ENCODE results near the gene CLINT1.

The CLINT1 gene

DNA sequence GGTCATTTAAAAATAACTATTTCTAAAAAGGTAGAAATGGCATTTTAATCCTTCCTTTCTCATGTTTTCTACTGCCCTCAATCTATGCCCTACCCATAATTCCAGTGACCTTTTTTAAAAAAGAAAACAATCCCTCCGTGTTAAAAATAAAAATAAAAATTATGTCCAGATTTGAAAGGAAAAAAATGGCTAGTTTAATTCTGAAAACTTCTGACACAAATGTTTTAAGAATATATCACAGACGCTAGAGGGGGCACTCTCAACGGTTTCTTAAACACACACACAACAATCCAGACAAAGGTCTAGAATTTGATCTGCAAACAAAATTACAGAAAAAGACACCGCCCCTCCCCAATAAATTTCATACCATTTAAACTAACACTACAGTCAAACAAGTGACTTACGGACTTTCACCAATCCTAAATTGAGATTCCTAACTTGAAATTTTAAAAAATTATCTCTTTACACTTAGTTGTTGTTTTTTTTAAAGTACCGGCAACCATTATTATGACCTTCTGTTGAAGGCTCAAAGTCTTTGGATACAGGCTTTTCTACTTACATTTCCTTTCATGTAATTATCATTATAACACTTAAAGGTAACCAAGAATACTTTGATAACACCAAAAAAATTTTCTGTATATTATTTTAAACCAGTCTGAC is 38.2 kb downstream of the CLINT1 start:
- no peak for DNase-seq

DNA sequence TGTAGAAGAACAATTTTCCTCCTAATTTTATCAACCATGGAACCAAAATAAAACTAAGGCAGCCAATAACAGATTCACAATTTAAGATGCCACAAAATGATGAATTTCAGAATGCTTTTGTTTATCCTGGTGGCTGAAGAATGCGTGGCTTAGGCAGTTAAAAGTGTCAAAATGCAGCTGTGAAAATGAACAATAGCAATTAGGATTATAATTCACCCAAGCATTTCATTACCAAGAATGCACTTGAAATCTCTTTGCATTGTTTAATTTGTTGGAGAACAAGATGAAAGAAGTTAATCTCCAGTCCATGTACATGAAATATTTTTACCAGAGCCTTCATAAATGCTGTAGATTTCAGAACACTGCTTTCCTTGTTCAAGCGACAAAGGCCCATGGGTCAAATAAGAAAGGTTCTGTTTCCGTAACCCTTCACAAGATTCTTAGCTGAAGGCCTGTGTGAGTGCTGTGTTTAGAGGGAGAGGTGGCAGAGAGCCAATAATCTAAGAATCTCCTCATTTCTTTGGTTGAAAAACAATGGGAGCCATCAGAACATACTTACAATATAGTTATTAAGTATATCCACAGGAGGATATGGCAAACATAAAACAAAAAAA is 39.3 kb downstream of the CLINT1 start:
- no peak for DNase-seq

DNA sequence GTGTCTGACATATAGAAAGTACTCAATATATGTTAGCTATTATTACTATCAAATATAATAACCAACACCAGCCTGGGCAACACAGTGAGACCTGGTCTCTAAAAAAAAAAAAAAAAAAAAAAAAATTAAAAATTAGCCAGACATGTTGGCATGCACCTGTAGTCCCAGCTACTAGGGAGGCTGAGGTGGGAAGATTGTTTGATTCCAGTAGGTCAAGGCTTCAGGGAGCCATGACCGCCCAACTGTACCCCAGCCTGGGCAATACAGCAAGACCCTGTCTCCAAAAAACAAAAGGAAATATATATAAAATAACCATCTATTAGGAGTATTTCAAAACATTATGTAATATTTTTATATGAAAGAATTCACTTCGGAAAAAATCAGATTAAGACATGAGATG is 40.6 kb downstream of the CLINT1 start:
- no peak for DNase-seq

GRCh38 chr5:157817928-157818327 is 41.0 kb downstream of the CLINT1 start:
- DNase-seq, result no peak

DNA sequence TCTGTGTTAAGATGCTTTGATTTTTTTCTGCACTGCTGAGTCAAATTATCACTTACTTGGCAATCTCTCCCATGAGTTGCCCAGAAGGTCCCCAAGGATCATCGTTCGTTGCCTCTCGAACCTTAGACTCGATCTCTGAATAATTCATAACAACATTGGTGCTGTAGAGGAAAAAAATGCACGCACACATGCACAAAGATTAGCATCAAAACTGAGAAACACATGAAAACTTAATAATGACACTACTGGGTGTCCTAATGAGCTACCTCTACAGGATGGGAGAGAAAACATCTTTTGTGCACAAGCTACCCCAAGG is 41.6 kb downstream of the CLINT1 start:
- no peak for DNase-seq

- DNase-seq, result no peak
Observed at GRCh38 chr5:157816682-157817386, 42.1 kb downstream of the CLINT1 start.

GRCh38 chr5:157812086-157812485 is 46.9 kb downstream of the CLINT1 start:
- no peak for DNase-seq

DNA sequence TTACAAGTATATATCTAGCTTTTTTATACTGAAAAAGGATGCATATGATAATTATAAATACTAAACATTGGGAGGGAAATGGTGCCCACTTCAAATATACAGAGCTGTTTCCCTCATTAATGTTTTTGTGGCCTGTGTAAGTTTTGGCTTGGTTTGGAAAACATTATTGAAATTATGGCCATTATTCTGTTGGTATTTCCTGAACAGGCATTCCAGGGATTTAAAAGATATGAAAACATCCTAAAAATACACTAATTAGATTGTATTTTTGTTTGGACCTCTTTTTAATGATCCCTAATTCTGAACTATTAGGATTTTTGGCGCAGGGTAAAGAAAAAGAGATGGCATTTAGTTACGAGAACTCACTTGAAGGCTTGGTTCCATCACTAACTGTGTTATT is 50.9 kb downstream of the CLINT1 start:
- DNase-seq, result no peak

DNA sequence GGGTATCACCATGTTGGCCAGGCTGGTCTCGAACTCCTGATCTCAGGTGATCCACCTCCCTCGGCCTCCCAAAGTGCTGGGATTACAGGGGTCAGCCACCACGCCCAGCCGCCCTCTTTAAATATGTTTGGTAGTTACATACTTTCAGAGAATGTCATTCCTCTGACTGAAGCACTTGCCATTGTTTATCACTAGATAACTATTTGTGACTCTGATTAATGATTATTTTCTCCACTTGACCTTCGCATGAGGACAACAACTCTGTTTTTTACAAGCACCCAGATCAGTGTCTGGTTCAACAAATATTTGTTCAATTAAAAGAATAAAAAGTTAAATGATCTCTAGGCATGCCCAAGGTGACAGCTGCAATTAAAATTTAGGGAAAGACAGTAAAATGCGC is 56.2 kb downstream of the CLINT1 start:
- no peak for DNase-seq

GRCh38 chr5:157800137-157800536 is 58.8 kb downstream of the CLINT1 start:
- no peak for DNase-seq

- DNase-seq, result no peak
Observed at GRCh38 chr5:157799578-157799977, 59.4 kb downstream of the CLINT1 start.

GRCh38 chr5:157793301-157793700 is 65.6 kb downstream of the CLINT1 start:
- DNase-seq, result no peak

- no peak for DNase-seq
Observed at GRCh38 chr5:157785801-157786200, 73.1 kb downstream of the CLINT1 start.

DNA sequence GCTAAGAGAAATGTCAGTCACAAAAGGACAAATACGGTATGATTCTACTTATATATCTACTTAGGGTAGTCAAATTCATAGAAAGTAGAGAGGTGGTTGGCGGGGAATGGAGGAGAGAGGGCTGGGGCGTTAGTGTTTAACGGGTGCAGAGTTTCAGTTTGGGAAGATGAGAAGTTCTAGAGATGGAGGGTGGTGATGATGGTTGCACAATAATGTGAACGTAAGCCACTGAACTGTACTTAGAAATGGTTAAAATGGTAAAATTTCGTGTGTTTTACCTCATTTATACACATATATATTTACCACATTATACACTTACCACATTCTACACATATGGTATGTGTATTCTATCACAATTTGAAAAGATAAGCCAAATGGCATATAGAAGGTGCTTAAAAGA is 79.7 kb downstream of the CLINT1 start:
- no peak for DNase-seq

DNA sequence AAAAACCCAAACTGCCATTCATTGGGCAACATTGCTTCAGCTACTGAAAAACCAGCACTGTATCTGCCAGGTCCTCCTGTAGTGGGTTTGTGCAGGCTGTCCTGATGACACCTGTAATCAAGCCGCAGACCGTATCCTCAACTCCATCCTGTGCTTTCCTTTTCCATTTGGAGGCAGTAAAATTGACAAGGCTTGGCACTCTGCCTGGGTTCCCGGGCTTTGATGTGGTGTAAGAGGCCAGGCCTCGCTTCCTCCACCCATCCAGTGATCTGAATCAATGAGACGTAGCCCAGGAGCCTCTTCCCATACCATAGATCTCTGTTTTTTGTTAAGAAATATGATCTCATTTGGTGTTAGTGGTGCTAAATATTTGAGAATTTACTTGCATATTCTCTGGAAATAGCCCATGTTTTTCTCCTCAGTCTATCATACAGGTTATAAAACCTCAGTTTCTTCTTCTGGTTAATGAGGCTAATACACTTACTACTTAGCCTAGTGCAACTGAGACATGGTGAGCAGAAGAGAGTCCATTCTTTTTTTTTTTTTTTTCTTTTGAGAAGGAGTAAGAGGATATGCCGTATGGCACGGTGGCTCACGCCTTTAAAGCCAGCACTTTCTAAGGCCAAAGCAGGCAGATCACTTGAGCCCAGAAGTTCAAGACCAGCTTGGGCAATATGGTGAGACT is 80.7 kb downstream of the CLINT1 start:
- DNase-seq, result no peak

GRCh38 chr5:157772127-157772526 is 86.8 kb downstream of the CLINT1 start:
- DNase-seq, result no peak

DNA sequence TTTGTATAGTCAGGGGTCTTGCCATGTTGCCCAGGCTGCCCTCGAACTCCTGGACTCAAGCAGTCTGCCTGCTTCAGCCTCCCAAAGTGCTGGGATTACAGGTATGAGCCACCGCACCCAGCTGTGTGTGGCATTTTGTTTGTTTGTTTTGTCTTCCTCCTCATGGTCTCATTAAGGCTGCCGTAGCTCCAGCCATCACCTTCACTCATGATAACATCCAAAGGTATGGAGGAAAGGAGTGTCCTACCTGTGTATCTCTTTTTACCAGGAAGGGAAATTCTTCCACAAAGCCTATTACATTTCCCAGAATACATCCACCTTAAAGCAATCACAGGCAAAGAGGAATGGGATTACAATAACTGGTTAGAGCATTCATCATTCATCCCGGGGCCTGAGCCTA is 88.3 kb downstream of the CLINT1 start:
- no peak for DNase-seq

- no peak for DNase-seq
Observed at GRCh38 chr5:157767689-157768088, 91.3 kb downstream of the CLINT1 start.

- no peak for DNase-seq
Observed at GRCh38 chr5:157766902-157767301, 92.0 kb downstream of the CLINT1 start.

DNA sequence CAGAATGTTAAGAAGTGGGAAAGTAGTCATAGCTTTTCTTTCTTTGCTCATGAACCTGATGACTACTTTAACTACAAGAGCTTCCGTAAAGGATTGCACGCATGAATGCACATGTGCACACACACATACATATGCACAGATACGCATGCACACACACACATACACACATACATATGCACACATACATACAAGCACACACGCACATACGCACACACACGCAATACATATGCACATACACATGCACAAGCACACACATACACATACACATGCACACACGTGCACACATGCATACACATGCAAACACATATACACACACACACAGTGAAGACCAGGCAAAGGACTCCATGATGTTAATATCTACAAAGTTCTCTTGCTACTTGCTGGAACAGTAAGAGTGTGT is 92.5 kb downstream of the CLINT1 start:
- DNase-seq, result no peak

DNA sequence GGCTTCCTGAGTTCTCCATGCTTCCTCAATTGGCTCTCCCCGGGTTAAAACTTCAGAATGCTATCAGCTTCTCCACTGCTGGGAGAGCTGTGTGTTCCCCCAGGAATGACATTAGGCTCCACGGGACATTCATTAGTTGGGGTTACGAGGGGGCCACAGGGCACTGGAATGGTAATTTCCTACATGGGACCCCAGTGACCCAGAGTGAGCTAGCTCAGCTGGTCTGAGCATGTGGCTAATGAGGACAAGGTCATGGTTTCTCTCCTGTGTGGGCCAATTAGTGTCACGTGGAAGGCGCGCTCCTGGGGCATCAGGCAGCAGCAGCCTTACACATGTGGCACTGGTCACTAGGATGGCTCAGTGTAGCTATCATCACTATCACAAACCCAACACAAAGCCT is 94.4 kb downstream of the CLINT1 start:
- DNase-seq, result no peak

DNA sequence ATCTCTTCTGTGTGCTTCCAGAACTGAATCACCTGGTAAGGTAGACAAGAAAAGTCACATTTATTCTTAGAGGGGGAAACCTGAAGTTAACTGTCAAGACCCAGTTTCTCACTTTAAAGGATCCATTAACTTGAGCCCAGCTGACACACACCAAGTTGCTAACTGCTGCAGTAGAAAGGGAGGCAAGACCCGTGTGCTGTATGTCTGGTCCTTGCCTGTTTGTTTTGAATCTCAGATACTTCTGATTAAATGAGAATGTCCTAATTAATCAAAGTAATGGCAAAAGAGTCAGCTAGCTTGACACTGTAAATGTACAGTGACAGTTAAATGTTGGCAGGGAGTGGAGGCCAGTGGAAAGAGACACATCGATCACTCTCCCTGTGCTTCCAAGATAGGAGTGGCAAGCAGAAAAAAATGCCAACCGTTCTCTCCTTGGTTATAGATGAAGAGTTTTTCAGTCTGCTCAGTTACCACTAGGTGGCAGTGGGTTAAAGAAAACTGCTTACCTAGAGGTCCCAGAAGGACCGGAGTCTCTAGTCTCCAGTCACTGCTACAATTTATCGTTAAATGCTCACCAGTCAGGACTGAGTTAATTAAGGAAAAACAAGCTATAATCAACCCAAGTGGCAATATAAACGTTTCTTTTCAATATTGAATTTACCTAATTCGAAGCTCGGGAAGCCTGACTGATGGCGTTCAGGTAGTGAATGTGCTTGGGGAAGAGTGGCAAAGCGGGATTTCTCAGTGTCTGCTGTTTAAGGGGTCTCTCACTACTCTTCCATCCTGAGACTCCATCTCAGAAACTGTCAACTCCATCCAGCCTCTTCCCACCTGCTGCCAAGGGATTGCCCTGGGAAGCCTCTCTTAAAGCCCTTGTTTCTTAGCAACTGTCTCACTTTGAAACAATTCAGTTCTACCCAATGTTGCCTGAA is 97.0 kb downstream of the CLINT1 start:
- DNase-seq, result no peak

- no peak for DNase-seq
Observed at GRCh38 chr5:157758706-157759105, 100.2 kb downstream of the CLINT1 start.

All from activated CD4-positive, CD25-positive, alpha-beta regulatory T cell (primary cell).